Measurements from ENCODE around the gene SCEL. TPM values are rescaled to one million over a fixed set of nuclear protein-coding genes. Genes with fewer than 3 reads are reported as not detected.
"Not testable (repeated sequence)": the region's sequence is repeated elsewhere in the genome, so short reads cannot be mapped to it uniquely, and the experiment has no call there.

SCEL gene
- total and polyA plus RNA-seq, 8 donors = 0.19 to 76.8 (median 1.0) TPM; not detected in 4

GRCh38 chr13:77660841-77661250 is 125.3 kb downstream of the SCEL start:
- WGBS, 5 donors = 84 to 94% (median 93%) methylated on average over 6 to 15 of the region's 15 CpGs
- intact Hi-C loops (cut with DNase I; ENCODE audit: low total_unique reads) = no loop called here
- Histone ChIP-seq H3K27me3 (no peaks in the 10 kb centered on the region), H3K4me1 (no peaks in the 10 kb centered on the region), H3K4me3 (no peak overlapping the region), H3K36me3 (no peaks in the 10 kb centered on the region), H3K9me3 (peaks cover 0 to 10% (median 8%) of the 10 kb centered on the region in 4 donors), H3K27ac (no peak overlapping the region)
- DNase-seq = no peak
- TF ChIP-seq POLR2AphosphoS5 (IDR thresholded peaks at IDR 0.05) = no peak

- H3K4me3 ChIP-seq; H3K27me3 ChIP-seq; H3K27ac ChIP-seq; intact Hi-C loops (cut with DNase I; ENCODE audit: low total_unique reads); H3K4me1 ChIP-seq; H3K36me3 ChIP-seq; H3K9me3 ChIP-seq; DNase-seq: not testable (repeated sequence)
- WGBS, 5 donors = 91 to 99% (median 92%) methylated on average over 10 to 16 of the region's 16 CpGs
Observed at GRCh38 chr13:77662301-77662700, 126.8 kb downstream of the SCEL start.

GRCh38 chr13:77662831-77663230 is 127.3 kb downstream of the SCEL start:
- WGBS, 5 donors = 86 to 98% (median 93%) methylated on average over 6 to 15 of the region's 15 CpGs; no CpG with 5 or more reads in 1 of the 5 donors
- H3K36me3 ChIP-seq; DNase-seq; H3K9me3 ChIP-seq; intact Hi-C loops (cut with DNase I; ENCODE audit: low total_unique reads); H3K4me3 ChIP-seq; H3K4me1 ChIP-seq; H3K27ac ChIP-seq; H3K27me3 ChIP-seq: not testable (repeated sequence)

- H3K36me3 ChIP-seq = no peaks in the 10 kb centered on the region
- no peak overlapping the region for H3K27ac ChIP-seq
- H3K9me3 ChIP-seq = peaks cover 0 to 7% (median 2%) of the 10 kb centered on the region in 4 donors
- H3K4me3 ChIP-seq = no peak overlapping the region
- no peak for TF ChIP-seq EP300 (IDR thresholded peaks at IDR 0.05)
- TF ChIP-seq POLR2A (IDR thresholded peaks at IDR 0.05) = no peak
- no peak for TF ChIP-seq POLR2AphosphoS5 (IDR thresholded peaks at IDR 0.05)
- no peak for TF ChIP-seq CTCF (IDR thresholded peaks at IDR 0.05)
- intact Hi-C loops (cut with DNase I; ENCODE audit: low total_unique reads) = no loop called here
- H3K27me3 ChIP-seq = peaks cover 0 to 7% (median 0%) of the 10 kb centered on the region in 3 donors
- no peak for DNase-seq
- no peaks in the 10 kb centered on the region for H3K4me1 ChIP-seq
Observed at GRCh38 chr13:77674852-77675251, 139.3 kb downstream of the SCEL start.

GRCh38 chr13:77678691-77679235 is 143.3 kb downstream of the SCEL start:
- no peak overlapping the region for H3K4me3 ChIP-seq
- TF ChIP-seq POLR2AphosphoS5 (IDR thresholded peaks at IDR 0.05) (no peak), POLR2A (IDR thresholded peaks at IDR 0.05) (no peak), EP300 (IDR thresholded peaks at IDR 0.05) (no peak), CTCF (IDR thresholded peaks at IDR 0.05) (no peak)
- no peaks in the 10 kb centered on the region for H3K4me1 ChIP-seq
- peaks cover 0 to 7% (median 0%) of the 10 kb centered on the region in 3 donors for H3K27me3 ChIP-seq
- 53 to 86% (median 75%) methylated on average over 5 of the region's 5 CpGs for WGBS, 5 donors
- intact Hi-C loops (cut with DNase I; ENCODE audit: low total_unique reads) = no loop called here
- DNase-seq = no peak
- peaks cover 0 to 6% (median 2%) of the 10 kb centered on the region in 4 donors for H3K9me3 ChIP-seq
- H3K36me3 ChIP-seq = no peaks in the 10 kb centered on the region
- no peak overlapping the region for H3K27ac ChIP-seq

GRCh38 chr13:77687799-77688198 is 152.3 kb downstream of the SCEL start:
- TF ChIP-seq POLR2AphosphoS5 (IDR thresholded peaks at IDR 0.05) (no peak), EP300 (IDR thresholded peaks at IDR 0.05) (no peak), CTCF (IDR thresholded peaks at IDR 0.05) (no peak), POLR2A (IDR thresholded peaks at IDR 0.05) (no peak)
- H3K9me3 ChIP-seq = no peaks in the 10 kb centered on the region
- H3K27ac ChIP-seq = no peak overlapping the region
- H3K36me3 ChIP-seq = no peaks in the 10 kb centered on the region
- H3K4me1 ChIP-seq = peaks cover 0 to 1% (median 0%) of the 10 kb centered on the region in 4 donors
- intact Hi-C loops (cut with DNase I; ENCODE audit: low total_unique reads) = no loop called here
- DNase-seq = no peak
- no peak overlapping the region for H3K4me3 ChIP-seq
- WGBS, 5 donors = 84 to 91% (median 87%) methylated on average over 2 of the region's 2 CpGs
- H3K27me3 ChIP-seq = no peaks in the 10 kb centered on the region
